Measurements from ENCODE around the gene GNG2. TPM values are rescaled to one million over a fixed set of nuclear protein-coding genes. Genes with fewer than 3 reads are reported as not detected.

The GNG2 gene
- total RNA-seq, 4 donors from 2014 or later = 0.77 to 62.1 (median 10.3) TPM

GRCh38 chr14:52008136-52008535 lies 147.7 kb downstream of the GNG2 start:
- TF ChIP-seq CTCF (IDR thresholded peaks at IDR 0.05) (no peak), POLR2A (IDR thresholded peaks at IDR 0.05) (no peak)
- Histone ChIP-seq H3K9me3 (no peaks in the 10 kb centered on the region), H3K27ac (no peak overlapping the region), H3K4me1 (no peaks in the 10 kb centered on the region), H3K4me3 (no peak overlapping the region), H3K36me3 (no peaks in the 10 kb centered on the region), H3K27me3 (no peaks in the 10 kb centered on the region)
- intact Hi-C loops (cut with DNase I; ENCODE audit: low total_unique reads) = no loop called here
- DNase-seq = no peak

GRCh38 chr14:52010173-52010693 lies 149.8 kb downstream of the GNG2 start:
- Histone ChIP-seq H3K36me3 (no peaks in the 10 kb centered on the region), H3K4me3 (no peak overlapping the region), H3K9me3 (no peaks in the 10 kb centered on the region), H3K4me1 (no peaks in the 10 kb centered on the region), H3K27ac (no peak overlapping the region), H3K27me3 (no peaks in the 10 kb centered on the region)
- TF ChIP-seq CTCF (IDR thresholded peaks at IDR 0.05) (no peak), POLR2A (IDR thresholded peaks at IDR 0.05) (no peak)
- intact Hi-C loops (cut with DNase I; ENCODE audit: low total_unique reads) = no loop called here
- DNase-seq = no peak

- intact Hi-C loops (cut with DNase I; ENCODE audit: low total_unique reads) = no loop called here
- Histone ChIP-seq H3K36me3 (no peaks in the 10 kb centered on the region), H3K27me3 (no peaks in the 10 kb centered on the region), H3K27ac (no peak overlapping the region), H3K4me3 (no peak overlapping the region), H3K4me1 (no peaks in the 10 kb centered on the region), H3K9me3 (no peaks in the 10 kb centered on the region)
- no peak for DNase-seq
- TF ChIP-seq POLR2A (IDR thresholded peaks at IDR 0.05) = no peak
- TF ChIP-seq CTCF (IDR thresholded peaks at IDR 0.05) = no peak
These were observed 151.1 kb downstream of the GNG2 start for GRCh38 chr14:52011523-52011922.

DNA sequence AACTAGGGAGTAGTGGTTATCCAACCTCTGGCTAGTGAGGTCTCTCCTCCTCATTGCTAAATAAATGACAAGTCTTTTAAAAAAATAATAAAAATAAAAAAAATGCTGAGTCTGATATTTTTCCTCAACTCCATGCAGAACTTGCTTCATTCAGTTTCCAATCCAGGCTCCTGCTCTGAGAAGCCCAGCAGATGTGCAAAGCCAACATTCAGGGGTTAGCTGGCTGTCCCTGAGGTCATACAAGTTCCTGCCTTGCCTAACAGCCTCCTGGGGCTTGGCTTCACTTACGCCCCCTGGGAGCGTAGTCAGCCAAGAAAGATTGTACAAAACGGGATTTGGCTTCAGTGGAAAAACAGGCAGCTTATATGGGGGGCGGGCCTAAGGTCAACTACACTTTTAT lies 152.2 kb downstream of the GNG2 start:
- Histone ChIP-seq H3K4me1 (no peaks in the 10 kb centered on the region), H3K9me3 (no peaks in the 10 kb centered on the region), H3K4me3 (no peak overlapping the region), H3K27ac (peak overlapping the region in 1 of 2 donors; percentile 11), H3K36me3 (no peaks in the 10 kb centered on the region), H3K27me3 (no peaks in the 10 kb centered on the region)
- TF ChIP-seq CTCF (IDR thresholded peaks at IDR 0.05) = no peak
- no peak for TF ChIP-seq POLR2A (IDR thresholded peaks at IDR 0.05)
- peak; percentile 64 to 76 for DNase-seq
- intact Hi-C loops (cut with DNase I; ENCODE audit: low total_unique reads) = no loop called here

- no peak for TF ChIP-seq POLR2A (IDR thresholded peaks at IDR 0.05)
- no peak for TF ChIP-seq CTCF (IDR thresholded peaks at IDR 0.05)
- no peaks in the 10 kb centered on the region for H3K36me3 ChIP-seq
- no peak overlapping the region for H3K4me3 ChIP-seq
- H3K9me3 ChIP-seq = no peaks in the 10 kb centered on the region
- no peaks in the 10 kb centered on the region for H3K4me1 ChIP-seq
- no peak overlapping the region for H3K27ac ChIP-seq
- DNase-seq = no peak
- no peaks in the 10 kb centered on the region for H3K27me3 ChIP-seq
- intact Hi-C loops (cut with DNase I; ENCODE audit: low total_unique reads) = no loop called here
These were observed 153.7 kb downstream of the GNG2 start for GRCh38 chr14:52013984-52014600.

Measured in uterus (tissue), 4 donors.